Heart left ventricle (tissue), 16 donors: ENCODE results near the gene OCIAD2. TPM values are rescaled to one million over a fixed set of nuclear protein-coding genes. Genes with fewer than 3 reads are reported as not detected.
"Not testable (repeated sequence)": the region's sequence is repeated elsewhere in the genome, so short reads cannot be mapped to it uniquely, and the experiment has no call there.

Experiments
- ATAC-seq, 4 donors: fragments of 200-7000 bp; cut with Tn5 transposase; one replicate each; pipeline ENCODE4 v1.9.1; 2020 to 2022; ENCODE audit warnings: moderate library complexity in 4 of 4, mild to moderate bottlenecking in 3 of 4, moderate number of reproducible peaks in 1 of 4
- DNase-seq, 5 donors: peaks; one replicate each; pipeline ENCODE4 v3.0.0-alpha.2; 2020
- H3K27ac ChIP-seq, 12 donors: fragments of 200-600 bp; sonication (generic) in 4 of 12; one replicate each; pipeline versions ENCODE4 v1.5.0 to v1.8.0; 2016 to 2022; ENCODE audit warnings: mild to moderate bottlenecking in 2 of 12
- H3K27me3 ChIP-seq, 9 donors: fragments of 200-600 bp; sonication (generic) in 2 of 9; one replicate each; pipeline versions ENCODE4 v1.5.1 to v1.8.0; 2016 to 2022; ENCODE audit warnings: mild to moderate bottlenecking in 3 of 9
- H3K36me3 ChIP-seq, 9 donors: fragments of 200-600 bp; sonication (generic) in 2 of 9; one replicate each; pipeline versions ENCODE4 v1.5.0 to v1.8.0; 2018 to 2022; ENCODE audit warnings: mild to moderate bottlenecking in 2 of 9
- H3K4me1 ChIP-seq, 12 donors: fragments of 200-600 bp; sonication (generic) in 4 of 12; one replicate each; pipeline versions ENCODE4 v1.5.0 to v1.8.0; 2016 to 2022; ENCODE audit warnings: mild to moderate bottlenecking in 3 of 12
- H3K4me3 ChIP-seq, 12 donors: fragments of 200-600 bp; sonication (generic) in 4 of 12; one replicate each; pipeline versions ENCODE4 v1.5.0 to v1.8.0; 2017 to 2022; ENCODE audit warnings: mild to moderate bottlenecking in 9 of 12, moderate library complexity in 4 of 12
- H3K9me3 ChIP-seq, 12 donors: fragments of 200-600 bp; sonication (generic) in 4 of 12; one replicate each; pipeline versions ENCODE4 v1.5.0 to v1.8.0; 2016 to 2022; ENCODE audit warnings: mild to moderate bottlenecking in 1 of 12
- POLR2A ChIP-seq, 2 donors: fragments of 450-650 bp; IDR thresholded peaks; one replicate each; pipeline ENCODE4 v1.6.1; 2017; ENCODE audit warnings: antibody characterized with exemption in 2 of 2, mild to moderate bottlenecking in 2 of 2, moderate library complexity in 2 of 2
- WGBS, 4 donors: extraction: QIAGEN DNeasy Blood & Tissue Kit in 2 of 4; methylation state at CpG; one replicate each; pipeline versions ENCODE4 v1.1.5 to v1.1.7; 2013 to 2018; 5-methylcytosine and 5-hydroxymethylcytosine counted together
- intact Hi-C, 10 donors: fragments of 100-400 bp; cut with DNase I; formaldehyde crosslinking; loops; one replicate each; pipeline versions ENCODE4 v1.11.1 to v1.14.2; 2022
- polyA plus RNA-seq, 2 donors: library from polyadenylated mRNA; stranded (reverse); fragments of 200-250 nt; gene quantifications; one replicate each; pipeline ENCODE4 v1.2.3, GENCODE V29; 2013
- total RNA-seq, 9 donors: library from RNA; depleted of rRNA in 2 of 9; stranded (reverse); fragments of >200 nt in 2 of 9; fragmentation: NEBNext Ultra II Directional in 3 of 9; extraction: Animal tissue kit (Norgen Biotek cat#: 25700) in 3 of 9; gene quantifications; one replicate each; pipeline versions ENCODE4 v1.1.0 to v1.2.4, GENCODE V29; 2016 to 2023
- TF ChIP-seq, protein P1 (sequence below), 12 donors: fragments of 200-600 bp; sonication (generic) in 4 of 12; IDR thresholded peaks; one replicate each; pipeline versions ENCODE4 v1.5.0 to v1.8.0; 2018 to 2022; ENCODE audit warnings: antibody characterized with exemption in 12 of 12, mild to moderate bottlenecking in 5 of 12
- donor health status: ischemic (EF 13 %, LVEDD 7.1; RV severe dilation, severe dysfunction).
- donor health status: healthy with polysubstance abuse.
- donor health status: DM: no; HTN: yes; CAD: no.
- donor health status: DM: no; HTN: no; CAD: no.
- donor health status: ischemic (EF 25% LVEDD 6.9; RV normal size, moderate dysfunction).
- donor health status: ischemic (EF 25% LVEDD 5.7; RV mildly dilated, moderate dysfunction).
- donor health status: healthy.
- donor health status: DM: yes; HTN: yes; CAD: no.
- donor health status: ischemic (EF 35%, LVEDD 5.7; RV mildly dilated, moderate dysfunction).
- donor health status: nonischemic (EF 11% LVEDD 7.7; RV severe dilation, severe dysfunction).
- donor health status: DM: yes; HTN: yes; CAD: no.
- donor health status: PGD.
- donor health status: ischemic (EF 29% LVEDD 5.4; RV normal size, mild dysfunction).
- donor health status: nonischemic (EF 23%, LVEDD 6.1; RV moderate dilation, normal function).

OCIAD2 gene
- total and polyA plus RNA-seq, 11 donors: 14.4 to 47.9 (median 22.7) TPM

DNA sequence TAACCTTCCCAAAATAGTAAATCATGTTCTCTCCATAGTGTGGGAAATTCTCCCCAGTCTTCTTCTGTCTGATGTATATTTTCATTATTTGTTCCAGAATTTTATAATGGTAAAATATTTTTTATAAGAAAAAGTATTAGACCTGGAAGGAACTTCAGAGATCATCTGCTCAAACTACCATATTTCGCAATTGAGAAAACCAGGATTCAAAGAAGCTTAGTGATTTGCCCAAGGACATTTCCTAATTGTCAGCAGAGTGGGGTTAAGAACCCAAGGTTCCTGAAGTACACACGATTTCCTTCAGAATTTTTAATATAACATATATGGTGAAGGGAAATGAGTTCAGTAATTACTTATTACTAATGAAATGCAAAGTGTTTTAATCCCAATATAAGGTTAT, 51.6 kb downstream of the OCIAD2 start:
- intact Hi-C loops: loop anchor here in 1 of 10 donors (10.0 kb wide), 1 partner anchor 270 kb away; no protein-coding TSS in a partner anchor
- ATAC-seq: no peak

DNA sequence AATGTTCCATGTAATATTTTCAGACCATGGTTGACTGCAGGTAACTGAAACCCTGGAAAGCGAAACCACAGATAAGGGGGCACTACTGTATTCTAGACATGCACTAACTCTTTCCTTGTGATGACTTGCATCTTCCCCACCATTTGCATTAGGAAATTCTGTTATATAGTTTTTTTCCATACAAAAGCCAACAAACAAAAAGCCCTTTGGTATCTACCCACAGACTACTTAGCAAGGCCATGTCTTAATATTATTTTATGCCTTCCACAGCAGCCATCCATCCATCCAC, 52.2 kb downstream of the OCIAD2 start:
- H3K36me3 ChIP-seq: peaks cover 0 to 98% (median 93%) of the 10 kb centered on the region in 9 donors
- no peak for ATAC-seq
- intact Hi-C loops: loop anchor here in 1 of 10 donors (10.0 kb wide), 1 partner anchor 270 kb away; no protein-coding TSS in a partner anchor

More for the DNA sequence above, 51.6 kb downstream of the OCIAD2 start:
- Histone ChIP-seq H3K27me3 (no peaks in the 10 kb centered on the region), H3K9me3 (no peaks in the 10 kb centered on the region), H3K4me3 (no peak overlapping the region), H3K36me3 (peaks cover 0 to 98% (median 93%) of the 10 kb centered on the region in 9 donors), H3K4me1 (no peaks in the 10 kb centered on the region), H3K27ac (no peak overlapping the region)
- WGBS, 4 donors: 86 to 95% (median 93%) methylated on average over 2 of the region's 2 CpGs
- no peak for DNase-seq
- TF ChIP-seq POLR2A (IDR thresholded peaks at IDR 0.05): no peak
- TF ChIP-seq, protein P1, sequence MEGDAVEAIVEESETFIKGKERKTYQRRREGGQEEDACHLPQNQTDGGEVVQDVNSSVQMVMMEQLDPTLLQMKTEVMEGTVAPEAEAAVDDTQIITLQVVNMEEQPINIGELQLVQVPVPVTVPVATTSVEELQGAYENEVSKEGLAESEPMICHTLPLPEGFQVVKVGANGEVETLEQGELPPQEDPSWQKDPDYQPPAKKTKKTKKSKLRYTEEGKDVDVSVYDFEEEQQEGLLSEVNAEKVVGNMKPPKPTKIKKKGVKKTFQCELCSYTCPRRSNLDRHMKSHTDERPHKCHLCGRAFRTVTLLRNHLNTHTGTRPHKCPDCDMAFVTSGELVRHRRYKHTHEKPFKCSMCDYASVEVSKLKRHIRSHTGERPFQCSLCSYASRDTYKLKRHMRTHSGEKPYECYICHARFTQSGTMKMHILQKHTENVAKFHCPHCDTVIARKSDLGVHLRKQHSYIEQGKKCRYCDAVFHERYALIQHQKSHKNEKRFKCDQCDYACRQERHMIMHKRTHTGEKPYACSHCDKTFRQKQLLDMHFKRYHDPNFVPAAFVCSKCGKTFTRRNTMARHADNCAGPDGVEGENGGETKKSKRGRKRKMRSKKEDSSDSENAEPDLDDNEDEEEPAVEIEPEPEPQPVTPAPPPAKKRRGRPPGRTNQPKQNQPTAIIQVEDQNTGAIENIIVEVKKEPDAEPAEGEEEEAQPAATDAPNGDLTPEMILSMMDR (IDR thresholded peaks at IDR 0.05): no peak

GRCh38 chr4:48853604-48854394, 52.8 kb downstream of the OCIAD2 start:
- Histone ChIP-seq H3K27me3 (no peaks in the 10 kb centered on the region), H3K4me1 (no peaks in the 10 kb centered on the region), H3K4me3 (no peak overlapping the region), H3K36me3 (peaks cover 0 to 100% (median 94%) of the 10 kb centered on the region in 9 donors), H3K9me3 (peaks cover 0 to under 1% (median 0%) of the 10 kb centered on the region in 12 donors), H3K27ac (no peak overlapping the region)
- no peak for TF ChIP-seq POLR2A (IDR thresholded peaks at IDR 0.05)
- TF ChIP-seq, protein P1 (IDR thresholded peaks at IDR 0.05): no peak
- DNase-seq: no peak
- intact Hi-C loops: loop anchor here in 1 of 10 donors (10.0 kb wide), 1 partner anchor 269 kb away; no protein-coding TSS in a partner anchor
- ATAC-seq: no peak
- whole genome bisulfite sequencing, 4 donors: 90 to 93% (median 92%) methylated on average over 4 of the region's 4 CpGs

More for the DNA sequence above, 52.2 kb downstream of the OCIAD2 start:
- DNase-seq: no peak
- 94 to 100% (median 98%) methylated on average over 1 of the region's 1 CpG for WGBS, 4 donors
- Histone ChIP-seq H3K4me1 (no peaks in the 10 kb centered on the region), H3K27me3 (no peaks in the 10 kb centered on the region), H3K4me3 (no peak overlapping the region), H3K27ac (no peak overlapping the region), H3K9me3 (no peaks in the 10 kb centered on the region)
- TF ChIP-seq, protein P1 (IDR thresholded peaks at IDR 0.05): no peak
- no peak for TF ChIP-seq POLR2A (IDR thresholded peaks at IDR 0.05)

- peaks cover 0 to 3% (median 0%) of the 10 kb centered on the region in 12 donors for H3K9me3 ChIP-seq
- H3K4me1 ChIP-seq: no peaks in the 10 kb centered on the region
- intact Hi-C loops: loop anchor here in 1 of 10 donors (10.0 kb wide), 1 partner anchor 267 kb away; no protein-coding TSS in a partner anchor
- H3K4me3 ChIP-seq: no peak overlapping the region
- H3K27ac ChIP-seq: no peak overlapping the region
- 84 to 92% (median 87%) methylated on average over 1 of the region's 1 CpG for WGBS, 4 donors
- H3K27me3 ChIP-seq: no peaks in the 10 kb centered on the region
- DNase-seq (no peak), ATAC-seq (no peak)
- H3K36me3 ChIP-seq: peaks cover 0 to 100% (median 86%) of the 10 kb centered on the region in 9 donors
- no peak for TF ChIP-seq POLR2A (IDR thresholded peaks at IDR 0.05)
- TF ChIP-seq, protein P1 (IDR thresholded peaks at IDR 0.05): no peak
Measured at GRCh38 chr4:48851651-48852050, 54.9 kb downstream of the OCIAD2 start.

- H3K27me3 ChIP-seq, H3K27ac ChIP-seq, H3K4me1 ChIP-seq, H3K9me3 ChIP-seq, DNase-seq, ATAC-seq, H3K4me3 ChIP-seq: not testable (repeated sequence)
- H3K36me3 ChIP-seq: peaks cover 0 to 100% (median 81%) of the 10 kb centered on the region in 9 donors
- intact Hi-C loops: loop anchor here in 2 of 10 donors (10.0 kb wide), 2 partner anchors 116 to 334 kb away; no protein-coding TSS in a partner anchor
- WGBS, 4 donors: 96 to 98% (median 98%) methylated on average over 6 of the region's 6 CpGs
Measured at GRCh38 chr4:48848799-48849198, 57.8 kb downstream of the OCIAD2 start.
